Activated T-helper 17 cell treated with anti-CD3 and anti-CD28 coated beads, Interleukin-2, amount 50 U/mL, for 72 hours (primary cell): ENCODE data around the gene PCED1B. TPM values are rescaled to one million over a fixed set of nuclear protein-coding genes. Genes with fewer than 3 reads are reported as not detected.
"Not testable (repeated sequence)": the region's sequence is repeated elsewhere in the genome, so short reads cannot be mapped to it uniquely, and the experiment has no call there.

Source experiments
- ATAC-seq: fragments of 150-1000 bp; cut with Tn5 transposase; replicated peaks from 2 replicates; pipeline ENCODE4 v1.10.0; 2021; ENCODE audit warnings: mild to moderate bottlenecking, moderate library complexity
- H3K27ac Mint-ChIP-seq: one replicate; pipeline ENCODE4 v1.8.0; 2022; ENCODE audit warnings: mixed read lengths
- H3K27me3 Mint-ChIP-seq: one replicate; pipeline ENCODE4 v1.8.0; 2022; ENCODE audit warnings: mixed read lengths
- H3K36me3 Mint-ChIP-seq: one replicate; pipeline ENCODE4 v1.8.0; 2022; ENCODE audit warnings: low read depth, mild to moderate bottlenecking, mixed read lengths
- H3K4me1 Mint-ChIP-seq: one replicate; pipeline ENCODE4 v1.8.0; 2022; ENCODE audit warnings: mixed read lengths
- H3K4me3 Mint-ChIP-seq: one replicate; pipeline ENCODE4 v1.8.0; 2022; ENCODE audit warnings: mild to moderate bottlenecking, mixed read lengths
- H3K9me3 Mint-ChIP-seq: one replicate; pipeline ENCODE4 v1.8.0; 2022; ENCODE audit warnings: mixed read lengths
- total RNA-seq, 2 donors: library from RNA; stranded (reverse); gene quantifications; one replicate each; pipeline ENCODE4 v1.2.3, GENCODE V29; 2022

The PCED1B gene
- total RNA-seq, 2 donors from 2014 or later = 31.0 to 107 TPM

DNA sequence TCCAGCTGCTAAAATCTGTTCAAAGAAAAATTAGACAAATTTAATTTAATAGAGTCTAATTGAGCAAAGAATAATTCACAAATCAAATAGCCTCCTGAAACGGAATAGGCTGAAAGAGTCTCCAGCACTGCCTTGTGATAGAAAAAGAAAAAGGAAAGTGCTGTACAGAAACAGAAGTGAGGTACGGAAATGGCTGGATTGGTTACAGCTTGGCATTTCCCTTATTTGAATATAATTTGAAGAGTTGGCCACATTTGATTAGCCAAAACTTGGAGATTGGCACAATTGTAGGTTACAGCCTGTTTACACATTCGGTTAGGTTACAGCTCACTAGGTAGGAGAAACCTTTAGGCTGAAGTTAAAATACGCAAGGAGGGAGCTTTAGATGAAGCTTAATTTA, 24.8 kb upstream of the PCED1B start:
- H3K27ac Mint-ChIP-seq = no peak overlapping the region
- H3K4me3 Mint-ChIP-seq = no peak overlapping the region
- no peaks in the 10 kb centered on the region for H3K4me1 Mint-ChIP-seq
- H3K36me3 Mint-ChIP-seq = no peaks in the 10 kb centered on the region
- ATAC-seq = no peak
- peaks cover 3% of the 10 kb centered on the region for H3K27me3 Mint-ChIP-seq
- peaks cover 12% of the 10 kb centered on the region for H3K9me3 Mint-ChIP-seq

- not testable (repeated sequence) for H3K36me3 Mint-ChIP-seq, H3K27me3 Mint-ChIP-seq, H3K27ac Mint-ChIP-seq, H3K4me3 Mint-ChIP-seq, ATAC-seq, H3K4me1 Mint-ChIP-seq
- peaks cover 12% of the 10 kb centered on the region for H3K9me3 Mint-ChIP-seq
Observed at GRCh38 chr12:47055856-47056255, 23.6 kb upstream of the PCED1B start.

GRCh38 chr12:47056944-47057343, 22.5 kb upstream of the PCED1B start:
- H3K36me3 Mint-ChIP-seq, H3K4me1 Mint-ChIP-seq, H3K4me3 Mint-ChIP-seq, H3K9me3 Mint-ChIP-seq, H3K27me3 Mint-ChIP-seq, ATAC-seq, H3K27ac Mint-ChIP-seq: not testable (repeated sequence)

DNA sequence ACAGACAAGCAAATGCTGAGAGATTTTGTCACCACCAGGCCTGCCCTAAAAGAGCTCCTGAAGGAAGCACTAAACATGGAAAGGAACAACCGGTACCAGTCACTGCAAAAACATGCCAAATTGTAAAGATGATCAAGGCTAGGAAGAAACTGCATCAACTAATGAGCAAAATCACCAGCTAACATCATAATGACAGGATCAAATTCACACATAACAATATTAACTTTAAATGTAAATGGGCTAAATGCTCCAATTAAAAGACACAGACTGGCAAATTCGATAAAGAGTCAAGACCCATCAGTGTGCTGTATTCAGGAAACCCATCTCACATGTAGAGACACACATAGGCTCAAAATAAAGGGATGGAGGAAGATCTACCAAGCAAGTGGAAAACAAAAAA, 20.8 kb upstream of the PCED1B start:
- H3K27me3 Mint-ChIP-seq = not testable (repeated sequence)

DNA sequence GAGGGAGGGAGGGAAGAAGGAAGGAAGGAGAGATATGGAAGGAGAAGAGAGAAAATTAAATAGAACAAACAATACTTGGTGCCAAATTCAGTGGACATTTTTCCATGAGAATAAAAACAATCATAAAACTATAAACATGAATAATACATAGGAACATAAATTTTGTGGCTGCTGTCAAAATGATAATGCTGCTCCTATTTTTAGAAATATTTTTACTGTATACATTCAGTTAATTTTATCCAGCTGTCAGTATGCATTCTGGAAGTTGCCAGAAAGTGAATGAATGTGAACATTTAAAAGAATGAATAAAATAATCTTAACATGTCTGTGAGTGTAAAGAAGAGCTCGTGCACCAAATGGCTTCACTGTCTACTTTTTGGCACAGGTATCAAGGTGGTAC, 13.9 kb upstream of the PCED1B start:
- no peak for ATAC-seq
- H3K4me1 Mint-ChIP-seq = peaks cover 9% of the 10 kb centered on the region
- H3K4me3 Mint-ChIP-seq = no peak overlapping the region
- H3K9me3 Mint-ChIP-seq = no peaks in the 10 kb centered on the region
- H3K36me3 Mint-ChIP-seq = no peaks in the 10 kb centered on the region
- H3K27me3 Mint-ChIP-seq = no peaks in the 10 kb centered on the region
- H3K27ac Mint-ChIP-seq = peak overlapping the region; percentile 94

More for the DNA sequence above, 20.8 kb upstream of the PCED1B start:
- not testable (repeated sequence) for H3K36me3 Mint-ChIP-seq, H3K9me3 Mint-ChIP-seq, H3K4me3 Mint-ChIP-seq, H3K4me1 Mint-ChIP-seq, ATAC-seq, H3K27ac Mint-ChIP-seq

DNA sequence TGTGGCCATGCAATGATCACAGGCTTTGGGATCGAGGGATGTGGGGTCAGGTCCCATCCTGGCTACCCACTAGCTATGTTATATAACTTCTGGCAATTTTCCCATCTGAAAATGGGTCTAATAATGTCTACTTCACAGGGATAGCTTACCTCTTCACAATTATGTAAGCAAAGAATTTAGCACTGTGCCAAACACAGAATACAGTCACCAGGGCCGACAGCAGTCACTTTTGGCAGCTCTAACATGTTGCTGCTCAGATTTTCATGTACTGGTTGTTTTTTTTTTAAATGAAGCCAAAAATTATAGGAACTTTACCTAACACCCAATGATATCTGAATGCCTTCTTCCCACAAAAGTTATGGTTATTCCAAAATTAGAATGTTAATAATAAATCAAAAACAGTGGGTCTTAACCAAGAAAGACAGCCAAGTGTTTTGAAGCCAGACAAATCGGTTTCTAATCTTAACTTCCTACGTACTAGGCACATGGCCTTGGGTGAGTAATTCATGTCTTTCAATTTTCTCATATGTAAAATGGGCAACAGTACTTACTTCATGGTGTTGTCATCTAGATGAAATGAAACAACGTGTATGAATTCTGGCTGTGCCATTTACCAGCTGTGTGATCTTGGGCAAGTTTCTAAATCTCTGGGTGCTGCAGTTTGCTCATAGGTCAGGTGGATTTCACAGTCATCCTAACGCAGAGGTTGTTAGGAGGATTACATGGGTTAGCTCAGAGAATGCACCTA, 13.0 kb upstream of the PCED1B start:
- no peaks in the 10 kb centered on the region for H3K9me3 Mint-ChIP-seq
- peaks cover 9% of the 10 kb centered on the region for H3K4me1 Mint-ChIP-seq
- peak overlapping the region; percentile 71 for H3K4me3 Mint-ChIP-seq
- H3K36me3 Mint-ChIP-seq = no peaks in the 10 kb centered on the region
- H3K27ac Mint-ChIP-seq = peak overlapping the region; percentile 94
- peak; percentile 86 for ATAC-seq
- no peaks in the 10 kb centered on the region for H3K27me3 Mint-ChIP-seq

GRCh38 chr12:47067176-47067575, 12.2 kb upstream of the PCED1B start:
- Mint-ChIP-seq H3K4me1 (peaks cover 9% of the 10 kb centered on the region), H3K36me3 (no peaks in the 10 kb centered on the region), H3K4me3 (peak overlapping the region; percentile 71), H3K27ac (peak overlapping the region; percentile 94), H3K27me3 (no peaks in the 10 kb centered on the region), H3K9me3 (no peaks in the 10 kb centered on the region)
- ATAC-seq = peak; percentile 87

GRCh38 chr12:47067771-47068431, 11.5 kb upstream of the PCED1B start:
- ATAC-seq = no peak
- no peaks in the 10 kb centered on the region for H3K27me3 Mint-ChIP-seq
- peaks cover 9% of the 10 kb centered on the region for H3K4me1 Mint-ChIP-seq
- peak overlapping the region; percentile 71 for H3K4me3 Mint-ChIP-seq
- no peaks in the 10 kb centered on the region for H3K9me3 Mint-ChIP-seq
- H3K36me3 Mint-ChIP-seq = no peaks in the 10 kb centered on the region
- peak overlapping the region; percentile 94 for H3K27ac Mint-ChIP-seq

- Mint-ChIP-seq H3K36me3 (no peaks in the 10 kb centered on the region), H3K4me3 (no peak overlapping the region), H3K27ac (peak overlapping the region; percentile 65), H3K4me1 (peaks cover 9% of the 10 kb centered on the region), H3K27me3 (no peaks in the 10 kb centered on the region), H3K9me3 (no peaks in the 10 kb centered on the region)
- ATAC-seq = no peak
Observed at GRCh38 chr12:47068539-47068938, 10.9 kb upstream of the PCED1B start.

DNA sequence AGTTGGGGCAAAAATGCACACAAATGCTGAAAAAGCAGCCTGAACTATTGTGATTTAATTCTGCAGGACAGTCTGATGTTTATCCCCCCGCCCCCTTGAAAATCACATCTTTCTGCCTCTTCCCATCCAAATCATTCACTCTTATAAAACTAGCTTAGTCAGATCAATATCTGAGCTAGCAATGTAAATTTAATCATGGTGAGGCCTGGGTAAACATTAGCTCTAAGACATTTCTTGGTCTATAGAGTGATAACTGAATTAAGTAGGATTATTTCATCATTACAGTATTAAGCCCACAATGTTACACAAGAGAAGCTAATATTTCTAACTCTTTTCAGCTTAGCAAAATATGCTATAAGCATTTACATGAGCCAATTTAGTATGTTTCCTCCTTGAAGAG, 9.1 kb upstream of the PCED1B start:
- Mint-ChIP-seq H3K27ac (no peak overlapping the region), H3K4me1 (peaks cover 9% of the 10 kb centered on the region), H3K36me3 (no peaks in the 10 kb centered on the region), H3K9me3 (no peaks in the 10 kb centered on the region), H3K27me3 (no peaks in the 10 kb centered on the region), H3K4me3 (no peak overlapping the region)
- ATAC-seq = no peak

GRCh38 chr12:47071241-47071852, 8.1 kb upstream of the PCED1B start:
- H3K9me3 Mint-ChIP-seq = no peaks in the 10 kb centered on the region
- H3K4me3 Mint-ChIP-seq = no peak overlapping the region
- no peak for ATAC-seq
- no peak overlapping the region for H3K27ac Mint-ChIP-seq
- H3K36me3 Mint-ChIP-seq = peaks cover 8% of the 10 kb centered on the region
- H3K4me1 Mint-ChIP-seq = peaks cover 9% of the 10 kb centered on the region
- H3K27me3 Mint-ChIP-seq = no peaks in the 10 kb centered on the region

- H3K36me3 Mint-ChIP-seq = peaks cover 30% of the 10 kb centered on the region
- no peaks in the 10 kb centered on the region for H3K9me3 Mint-ChIP-seq
- H3K27me3 Mint-ChIP-seq = no peaks in the 10 kb centered on the region
- no peak for ATAC-seq
- no peak overlapping the region for H3K27ac Mint-ChIP-seq
- H3K4me3 Mint-ChIP-seq = no peak overlapping the region
- peaks cover 7% of the 10 kb centered on the region for H3K4me1 Mint-ChIP-seq
Observed at GRCh38 chr12:47073951-47074350, 5.5 kb upstream of the PCED1B start.

GRCh38 chr12:47074757-47075156, 4.7 kb upstream of the PCED1B start:
- H3K27ac Mint-ChIP-seq = no peak overlapping the region
- no peak overlapping the region for H3K4me3 Mint-ChIP-seq
- peaks cover 37% of the 10 kb centered on the region for H3K36me3 Mint-ChIP-seq

DNA sequence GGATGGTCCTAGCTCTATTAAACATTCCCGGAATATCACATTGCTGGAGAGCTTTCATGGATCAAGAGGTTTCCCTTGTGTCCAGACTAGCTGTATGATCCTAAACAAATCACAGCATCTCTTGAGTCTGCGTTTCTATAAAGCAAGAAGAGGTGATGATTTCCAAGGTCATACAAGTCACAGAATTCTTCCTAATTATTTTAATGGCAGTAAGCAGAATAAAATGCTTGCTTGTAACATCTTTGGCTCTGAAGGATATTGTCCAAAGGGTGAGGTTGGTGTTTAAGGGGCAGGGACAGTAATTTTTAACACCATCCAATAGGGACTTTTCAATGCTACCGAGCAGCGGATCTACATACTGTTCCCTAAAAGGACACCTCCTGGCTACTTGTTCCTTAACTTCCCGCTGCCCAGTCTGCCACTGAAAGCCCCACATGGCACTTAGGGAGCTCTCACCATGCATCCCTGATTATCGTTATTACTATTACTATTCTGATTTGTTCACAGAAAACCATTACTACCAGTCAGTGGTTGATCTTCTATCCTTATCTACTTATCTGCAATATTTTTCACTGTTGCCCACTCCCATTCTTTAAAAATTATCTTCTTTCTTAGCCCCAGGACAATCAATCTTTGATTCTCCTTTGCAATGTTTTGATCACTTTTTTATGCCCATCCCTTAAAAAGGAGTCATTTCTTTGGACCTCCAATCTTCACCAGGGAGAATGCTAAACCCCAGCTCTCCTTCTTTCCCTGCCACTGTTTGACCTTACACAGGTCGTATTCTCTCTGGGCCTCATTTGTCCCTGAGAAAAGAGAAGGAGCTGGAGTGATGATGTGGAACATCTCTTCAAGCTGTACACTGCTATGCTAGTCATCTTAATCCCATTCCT, 4.0 kb upstream of the PCED1B start:
- peaks cover 7% of the 10 kb centered on the region for H3K4me1 Mint-ChIP-seq
- no peaks in the 10 kb centered on the region for H3K9me3 Mint-ChIP-seq
- H3K4me3 Mint-ChIP-seq = peak overlapping the region; percentile 94
- H3K27ac Mint-ChIP-seq = no peak overlapping the region
- H3K27me3 Mint-ChIP-seq = no peaks in the 10 kb centered on the region
- H3K36me3 Mint-ChIP-seq = peaks cover 38% of the 10 kb centered on the region
- no peak for ATAC-seq

More at GRCh38 chr12:47074757-47075156, 4.7 kb upstream of the PCED1B start:
- H3K4me1 Mint-ChIP-seq = peaks cover 7% of the 10 kb centered on the region
- H3K27me3 Mint-ChIP-seq = no peaks in the 10 kb centered on the region
- no peak for ATAC-seq
- no peaks in the 10 kb centered on the region for H3K9me3 Mint-ChIP-seq
